Calu3 (cell line): ENCODE data around the gene NOX5. TPM values are rescaled to one million over a fixed set of nuclear protein-coding genes. Genes with fewer than 3 reads are reported as not detected.

Experiments used
- BruUV-seq: library from RNA; stranded (reverse); fragments of 400-500 nt; replicated peaks from 2 replicates; lab custom pipeline; 2021; lab: Mats Ljungman, UMichigan
- CTCF ChIA-PET: fragments of 300-600 bp; sonication (Branson Sonifier 250); formaldehyde crosslinking; loops from one replicate; lab custom pipeline; 2022; ENCODE audit warnings: antibody characterized with exemption; lab: Charles Lee
- DNase-seq: peaks from one replicate; pipeline ENCODE4 v3.0.0; 2022
- H3K27ac Mint-ChIP-seq: one replicate; pipeline ENCODE4 v1.8.0; 2022; ENCODE audit warnings: mixed read lengths; ENCODE audit not compliant: unreplicated experiment
- H3K27me3 Mint-ChIP-seq: one replicate; pipeline ENCODE4 v1.8.0; 2022; ENCODE audit warnings: mixed read lengths; ENCODE audit not compliant: unreplicated experiment
- H3K36me3 Mint-ChIP-seq: one replicate; pipeline ENCODE4 v1.8.0; 2022; ENCODE audit warnings: mild to moderate bottlenecking, moderate library complexity, mixed read lengths; ENCODE audit not compliant: insufficient read depth, unreplicated experiment
- H3K4me1 Mint-ChIP-seq: one replicate; pipeline ENCODE4 v1.8.0; 2022; ENCODE audit warnings: mild to moderate bottlenecking, low read depth, mixed read lengths; ENCODE audit not compliant: unreplicated experiment
- H3K4me3 Mint-ChIP-seq: one replicate; pipeline ENCODE4 v1.8.0; 2022; ENCODE audit warnings: mild to moderate bottlenecking, low read depth, moderate library complexity, mixed read lengths; ENCODE audit not compliant: unreplicated experiment
- H3K9me3 Mint-ChIP-seq: one replicate; pipeline ENCODE4 v1.8.0; 2022; ENCODE audit warnings: low read depth, mixed read lengths; ENCODE audit not compliant: unreplicated experiment
- intact Hi-C: fragments of 100-400 bp; cut with micrococcal nuclease; formaldehyde crosslinking; loops from one replicate; pipeline ENCODE4 v1.10.0; 2022; ENCODE audit not compliant: unreplicated experiment
- total RNA-seq: library from RNA; stranded (reverse); gene quantifications from 2 replicates; pipeline ENCODE4 v1.2.3, GENCODE V29; 2022
- TF ChIP-seq, protein P1 (sequence below): fragments of 200-600 bp; IDR thresholded peaks from one replicate; pipeline ENCODE4 v1.8.0; 2022; ENCODE audit warnings: antibody characterized with exemption; ENCODE audit not compliant: unreplicated experiment

Gene NOX5
- total RNA-seq, 1 experiment from 2014 or later: 0.14 TPM

DNA sequence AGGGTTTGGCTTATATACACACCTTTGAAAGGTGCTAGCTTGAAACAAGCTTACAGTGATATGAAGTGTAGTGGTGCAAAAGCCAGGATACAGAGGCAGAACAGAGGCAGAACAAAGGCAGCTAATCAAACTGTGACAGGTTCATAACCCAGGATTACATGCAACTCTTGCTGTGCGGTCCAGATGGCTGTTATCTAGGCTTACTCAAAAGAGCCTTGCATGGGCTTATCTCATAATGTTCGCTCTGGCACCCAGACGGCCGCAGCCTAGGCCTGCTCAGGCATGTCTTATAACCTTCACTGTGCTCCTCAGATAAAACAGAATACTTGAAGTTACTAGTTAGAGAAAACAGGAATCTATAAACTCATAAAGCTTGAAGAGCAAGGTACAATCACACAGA lies 22.8 kb upstream of the NOX5 start:
- no TSS peak for BruUV-seq
- TF ChIP-seq, protein P1, sequence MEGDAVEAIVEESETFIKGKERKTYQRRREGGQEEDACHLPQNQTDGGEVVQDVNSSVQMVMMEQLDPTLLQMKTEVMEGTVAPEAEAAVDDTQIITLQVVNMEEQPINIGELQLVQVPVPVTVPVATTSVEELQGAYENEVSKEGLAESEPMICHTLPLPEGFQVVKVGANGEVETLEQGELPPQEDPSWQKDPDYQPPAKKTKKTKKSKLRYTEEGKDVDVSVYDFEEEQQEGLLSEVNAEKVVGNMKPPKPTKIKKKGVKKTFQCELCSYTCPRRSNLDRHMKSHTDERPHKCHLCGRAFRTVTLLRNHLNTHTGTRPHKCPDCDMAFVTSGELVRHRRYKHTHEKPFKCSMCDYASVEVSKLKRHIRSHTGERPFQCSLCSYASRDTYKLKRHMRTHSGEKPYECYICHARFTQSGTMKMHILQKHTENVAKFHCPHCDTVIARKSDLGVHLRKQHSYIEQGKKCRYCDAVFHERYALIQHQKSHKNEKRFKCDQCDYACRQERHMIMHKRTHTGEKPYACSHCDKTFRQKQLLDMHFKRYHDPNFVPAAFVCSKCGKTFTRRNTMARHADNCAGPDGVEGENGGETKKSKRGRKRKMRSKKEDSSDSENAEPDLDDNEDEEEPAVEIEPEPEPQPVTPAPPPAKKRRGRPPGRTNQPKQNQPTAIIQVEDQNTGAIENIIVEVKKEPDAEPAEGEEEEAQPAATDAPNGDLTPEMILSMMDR: no peak
- Mint-ChIP-seq H3K27me3 (peaks cover 89% of the 10 kb centered on the region), H3K36me3 (no peaks in the 10 kb centered on the region), H3K9me3 (no peaks in the 10 kb centered on the region), H3K4me1 (no peaks in the 10 kb centered on the region), H3K4me3 (no peak overlapping the region), H3K27ac (no peak overlapping the region)
- CTCF ChIA-PET: interaction anchor here (1.4 kb wide), 1 partner anchor 42 kb away, joined by 3 read pairs; no protein-coding TSS in a partner anchor
- no peak for DNase-seq
- intact Hi-C loops: no loop called here

DNA sequence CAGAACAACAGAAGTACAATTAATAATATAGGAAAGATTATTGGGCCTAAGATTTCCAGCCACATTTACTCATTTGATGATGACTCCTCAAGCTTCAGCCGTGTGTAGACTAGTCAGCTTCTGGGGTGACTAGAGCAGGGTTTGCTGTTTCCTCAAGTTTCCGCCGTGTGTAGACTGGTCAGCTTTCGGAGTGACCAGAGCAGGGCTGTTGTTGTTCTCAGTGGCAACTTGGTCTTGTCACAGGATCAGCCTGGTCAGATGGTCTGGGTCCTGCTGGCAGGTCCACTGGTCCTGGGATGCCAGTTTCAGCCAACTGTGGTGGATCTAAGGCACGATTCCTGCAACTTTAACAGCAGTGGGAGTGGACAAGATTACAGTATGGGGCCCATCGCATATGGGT lies 21.8 kb upstream of the NOX5 start:
- no peaks in the 10 kb centered on the region for H3K4me1 Mint-ChIP-seq

DNA sequence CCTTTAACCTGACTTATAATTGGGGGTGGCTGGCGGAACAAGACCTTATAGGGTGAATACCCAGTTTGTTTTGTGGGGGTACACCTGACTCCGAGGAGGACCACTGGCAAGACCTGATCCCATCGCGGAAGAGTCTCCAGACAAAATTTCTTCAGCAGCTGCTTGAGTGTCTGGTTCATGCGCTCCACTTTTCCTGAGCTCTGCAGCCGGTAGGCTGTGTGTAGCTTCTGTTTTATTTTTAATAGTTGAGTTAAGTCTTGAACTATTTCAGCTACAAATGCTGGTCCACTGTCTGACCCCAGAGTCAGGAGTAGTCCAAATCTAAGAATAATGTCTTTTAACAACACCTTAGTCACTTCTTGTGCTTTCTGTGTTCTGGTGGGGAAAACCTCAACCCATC lies 21.2 kb upstream of the NOX5 start:
- H3K9me3 Mint-ChIP-seq: no peaks in the 10 kb centered on the region
- CTCF ChIA-PET: no interaction called here
- TF ChIP-seq, protein P1: no peak
- no peak overlapping the region for H3K4me3 Mint-ChIP-seq
- BruUV-seq: no TSS peak
- intact Hi-C loops: no loop called here
- no peaks in the 10 kb centered on the region for H3K4me1 Mint-ChIP-seq
- no peak overlapping the region for H3K27ac Mint-ChIP-seq
- peaks cover 89% of the 10 kb centered on the region for H3K27me3 Mint-ChIP-seq
- no peak for DNase-seq
- H3K36me3 Mint-ChIP-seq: no peaks in the 10 kb centered on the region

More for the DNA sequence above, 21.8 kb upstream of the NOX5 start:
- no TSS peak for BruUV-seq
- H3K9me3 Mint-ChIP-seq: no peaks in the 10 kb centered on the region
- TF ChIP-seq, protein P1: no peak
- CTCF ChIA-PET: no interaction called here
- intact Hi-C loops: no loop called here
- H3K27ac Mint-ChIP-seq: no peak overlapping the region
- no peak for DNase-seq
- H3K36me3 Mint-ChIP-seq: no peaks in the 10 kb centered on the region
- no peak overlapping the region for H3K4me3 Mint-ChIP-seq
- peaks cover 89% of the 10 kb centered on the region for H3K27me3 Mint-ChIP-seq

DNA sequence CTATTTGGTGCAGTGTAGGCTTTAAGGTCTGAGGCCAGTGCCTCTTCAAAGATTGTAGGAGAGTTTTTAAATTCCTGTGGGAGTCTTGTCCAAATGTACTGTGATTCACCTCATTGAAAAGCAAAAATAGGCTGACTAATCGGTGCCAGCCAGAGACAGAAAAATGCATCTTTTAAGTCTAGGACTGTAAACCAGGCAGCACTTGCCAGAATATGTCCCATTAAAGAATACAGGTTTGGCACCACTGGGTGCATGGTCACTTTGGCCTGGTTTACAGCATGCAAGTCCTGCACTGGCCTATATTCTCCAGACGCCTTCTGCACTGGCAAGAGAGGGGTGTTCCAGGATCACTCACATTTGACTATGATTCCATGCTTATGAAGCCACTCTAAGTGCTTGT lies 20.3 kb upstream of the NOX5 start:
- BruUV-seq: no TSS peak
- Mint-ChIP-seq H3K36me3 (no peaks in the 10 kb centered on the region), H3K4me1 (no peaks in the 10 kb centered on the region), H3K4me3 (no peak overlapping the region), H3K27ac (no peak overlapping the region), H3K9me3 (no peaks in the 10 kb centered on the region), H3K27me3 (peaks cover 89% of the 10 kb centered on the region)
- CTCF ChIA-PET: no interaction called here
- DNase-seq: no peak
- intact Hi-C loops: no loop called here
- TF ChIP-seq, protein P1: no peak
